Subcutaneous abdominal adipose tissue (tissue), 5 donors: ENCODE results near the gene PLD3.

Experiments
- H3K27ac ChIP-seq: one replicate; pipeline ENCODE4 v1.7.0; 2013; ENCODE audit warnings: low read depth, mild to moderate bottlenecking, inconsistent platforms, low read length, moderate library complexity
- H3K27me3 ChIP-seq, 5 donors: one replicate each; pipeline ENCODE4 v1.7.0; 2013; ENCODE audit warnings: low read length in 5 of 5, inconsistent platforms in 1 of 5; ENCODE audit not compliant: control insufficient read depth in 5 of 5, insufficient read depth in 4 of 5
- H3K36me3 ChIP-seq, 5 donors: one replicate each; pipeline ENCODE4 v1.7.0; 2013; ENCODE audit warnings: low read length in 5 of 5; ENCODE audit not compliant: control insufficient read depth in 5 of 5, insufficient read depth in 5 of 5
- H3K4me1 ChIP-seq, 5 donors: one replicate each; pipeline ENCODE4 v1.7.0; 2013; ENCODE audit warnings: low read length in 5 of 5, mild to moderate bottlenecking in 3 of 5, moderate library complexity in 1 of 5; ENCODE audit not compliant: control insufficient read depth in 5 of 5, insufficient read depth in 5 of 5
- H3K4me3 ChIP-seq, 5 donors: one replicate each; pipeline ENCODE4 v1.7.0; 2013; ENCODE audit warnings: low read length in 5 of 5, low read depth in 1 of 5
- H3K9ac ChIP-seq, 5 donors: one replicate each; pipeline ENCODE4 v1.7.0; 2013; ENCODE audit warnings: low read length in 5 of 5, mild to moderate bottlenecking in 4 of 5, moderate library complexity in 3 of 5
- H3K9me3 ChIP-seq, 5 donors: one replicate each; pipeline ENCODE4 v1.7.0; 2013; ENCODE audit warnings: low read length in 5 of 5; ENCODE audit not compliant: control insufficient read depth in 5 of 5
- donor health status: healthy.
- donor health status: healthy.
- donor health status: healthy.
- donor health status: healthy.
- donor health status: healthy.

Gene PLD3

GRCh38 chr19:40424637-40425449 lies 76.3 kb downstream of the PLD3 start:
- Histone ChIP-seq H3K27me3 (no peaks in the 10 kb centered on the region), H3K27ac (peak overlapping the region; percentile 98), H3K4me3 (peak overlapping the region; percentile 84 to 99 (median 98)), H3K4me1 (peaks cover 3 to 44% (median 30%) of the 10 kb centered on the region in 5 donors), H3K36me3 (peaks cover 0 to 14% (median 12%) of the 10 kb centered on the region in 5 donors), H3K9me3 (no peaks in the 10 kb centered on the region), H3K9ac (peak overlapping the region; percentile 83 to 99 (median 97))

- peak within 1 kb of the TSS; percentile 98 for H3K27ac ChIP-seq
- H3K9ac ChIP-seq, result peak within 1 kb of the TSS; percentile 83 to 99 (median 97)
- H3K27me3 ChIP-seq, result no peaks in the 10 kb centered on the region
- H3K36me3 ChIP-seq, result peaks cover 0 to 14% (median 12%) of the 10 kb centered on the region in 5 donors
- no peaks in the 10 kb centered on the region for H3K9me3 ChIP-seq
- H3K4me3 ChIP-seq, result peak within 1 kb of the TSS; percentile 84 to 99 (median 98)
- peaks cover 3 to 41% (median 30%) of the 10 kb centered on the region in 5 donors for H3K4me1 ChIP-seq
Observed at GRCh38 chr19:40425450-40426287, 77.2 kb downstream of the PLD3 start, which contains the start of gene SERTAD1. Gene SERTAD1, minus strand, starts transcription at chr19:40425992. Its CDS starts 2,446 bp downstream, at chr19:40423546.
